ENCODE data around the gene UBA5.

UBA5 gene

GRCh38 chr3:132622148-132622547 is 38.0 kb upstream of the UBA5 start:
- Histone ChIP-seq H3K18ac (ENCODE audit: low read length) (no peak overlapping the region), H3K79me2 (ENCODE audit: control insufficient read depth, insufficient read depth, low read length, poor library complexity) (no peaks in the 10 kb centered on the region), H3K4me2 (ENCODE audit: low read length) (no peak overlapping the region), H2BK5ac (ENCODE audit: low read depth, low read length, poor library complexity) (no peak overlapping the region), H3K36me3 (ENCODE audit: control insufficient read depth in 1 of 2, insufficient read depth in 2 of 2, low read length in 2 of 2) (no peaks in the 10 kb centered on the region), H4K12ac (ENCODE audit: low read depth, low read length) (no peak overlapping the region), H4K91ac (ENCODE audit: low read depth, low read length) (no peak overlapping the region), H3K27ac (ENCODE audit: low read depth, low read length) (no peak overlapping the region), H3K9me3 (ENCODE audit: insufficient read depth, low read depth, low read length) (no peaks in the 10 kb centered on the region), H3K9ac (ENCODE audit: low read length) (no peak overlapping the region), H2BK12ac (ENCODE audit: low read length) (no peak overlapping the region), H2BK120ac (ENCODE audit: insufficient read depth, low read length, poor library complexity) (no peak overlapping the region), H3K4me3 (ENCODE audit: low read depth, low read length) (no peak overlapping the region), H3K79me1 (ENCODE audit: low read length) (peaks cover 3% of the 10 kb centered on the region), H3K23ac (ENCODE audit: low read length) (no peak overlapping the region), H2AK5ac (ENCODE audit: low read length) (no peak overlapping the region), H3K4me1 (ENCODE audit: control insufficient read depth in 1 of 2, insufficient read depth in 2 of 2, low read length in 2 of 2) (peaks cover 0 to 2% of the 10 kb centered on the region in 2 experiments), H3K14ac (ENCODE audit: low read length) (no peak overlapping the region), H2AFZ (ENCODE audit: insufficient read depth, low read length, poor library complexity) (no peak overlapping the region), H4K8ac (ENCODE audit: low read depth, low read length) (no peak overlapping the region), H3K27me3 (ENCODE audit: insufficient read depth, low read length) (no peaks in the 10 kb centered on the region), H3K4ac (ENCODE audit: low read depth, low read length) (no peak overlapping the region)
- WGBS (ENCODE audit: extremely low coverage, insufficient coverage, insufficient read length): no CpG with 5 or more reads among the region's 1 CpG
- no peak for DNase-seq

GRCh38 chr3:132622761-132623160 is 37.4 kb upstream of the UBA5 start:
- Histone ChIP-seq H3K4ac (ENCODE audit: low read depth, low read length) (no peak overlapping the region), H2AK5ac (ENCODE audit: low read length) (no peak overlapping the region), H3K27me3 (ENCODE audit: insufficient read depth, low read length) (no peaks in the 10 kb centered on the region), H2AFZ (ENCODE audit: insufficient read depth, low read length, poor library complexity) (no peak overlapping the region), H3K14ac (ENCODE audit: low read length) (no peak overlapping the region), H2BK12ac (ENCODE audit: low read length) (no peak overlapping the region), H3K4me2 (ENCODE audit: low read length) (no peak overlapping the region), H3K23ac (ENCODE audit: low read length) (no peak overlapping the region), H3K9me3 (ENCODE audit: insufficient read depth, low read depth, low read length) (no peaks in the 10 kb centered on the region), H2BK5ac (ENCODE audit: low read depth, low read length, poor library complexity) (no peak overlapping the region), H3K36me3 (ENCODE audit: control insufficient read depth in 1 of 2, insufficient read depth in 2 of 2, low read length in 2 of 2) (no peaks in the 10 kb centered on the region), H2BK120ac (ENCODE audit: insufficient read depth, low read length, poor library complexity) (no peak overlapping the region), H3K27ac (ENCODE audit: low read depth, low read length) (no peak overlapping the region), H3K9ac (ENCODE audit: low read length) (no peak overlapping the region), H3K4me1 (ENCODE audit: control insufficient read depth in 1 of 2, insufficient read depth in 2 of 2, low read length in 2 of 2) (peaks cover 0 to 2% of the 10 kb centered on the region in 2 experiments), H3K79me2 (ENCODE audit: control insufficient read depth, insufficient read depth, low read length, poor library complexity) (no peaks in the 10 kb centered on the region), H3K18ac (ENCODE audit: low read length) (no peak overlapping the region), H3K4me3 (ENCODE audit: low read depth, low read length) (no peak overlapping the region), H4K12ac (ENCODE audit: low read depth, low read length) (no peak overlapping the region), H4K91ac (ENCODE audit: low read depth, low read length) (no peak overlapping the region), H4K8ac (ENCODE audit: low read depth, low read length) (no peak overlapping the region), H3K79me1 (ENCODE audit: low read length) (peaks cover 3% of the 10 kb centered on the region)
- WGBS (ENCODE audit: extremely low coverage, insufficient coverage, insufficient read length): no CpG with 5 or more reads among the region's 1 CpG
- DNase-seq: no peak

- no CpG with 5 or more reads among the region's 1 CpG for WGBS (ENCODE audit: extremely low coverage, insufficient coverage, insufficient read length)
- Histone ChIP-seq H4K91ac (ENCODE audit: low read depth, low read length) (no peak overlapping the region), H3K23ac (ENCODE audit: low read length) (no peak overlapping the region), H3K36me3 (ENCODE audit: control insufficient read depth in 1 of 2, insufficient read depth in 2 of 2, low read length in 2 of 2) (no peaks in the 10 kb centered on the region), H4K12ac (ENCODE audit: low read depth, low read length) (no peak overlapping the region), H2BK120ac (ENCODE audit: insufficient read depth, low read length, poor library complexity) (no peak overlapping the region), H3K9ac (ENCODE audit: low read length) (no peak overlapping the region), H3K4ac (ENCODE audit: low read depth, low read length) (no peak overlapping the region), H3K9me3 (ENCODE audit: insufficient read depth, low read depth, low read length) (no peaks in the 10 kb centered on the region), H3K4me1 (ENCODE audit: control insufficient read depth in 1 of 2, insufficient read depth in 2 of 2, low read length in 2 of 2) (peaks cover 0 to 2% of the 10 kb centered on the region in 2 experiments), H2AFZ (ENCODE audit: insufficient read depth, low read length, poor library complexity) (no peak overlapping the region), H3K27me3 (ENCODE audit: insufficient read depth, low read length) (no peaks in the 10 kb centered on the region), H3K79me1 (ENCODE audit: low read length) (peaks cover 3% of the 10 kb centered on the region), H3K27ac (ENCODE audit: low read depth, low read length) (no peak overlapping the region), H4K8ac (ENCODE audit: low read depth, low read length) (no peak overlapping the region), H3K4me3 (ENCODE audit: low read depth, low read length) (no peak overlapping the region), H2AK5ac (ENCODE audit: low read length) (no peak overlapping the region), H2BK12ac (ENCODE audit: low read length) (no peak overlapping the region), H3K4me2 (ENCODE audit: low read length) (no peak overlapping the region), H3K18ac (ENCODE audit: low read length) (no peak overlapping the region), H3K79me2 (ENCODE audit: control insufficient read depth, insufficient read depth, low read length, poor library complexity) (no peaks in the 10 kb centered on the region), H2BK5ac (ENCODE audit: low read depth, low read length, poor library complexity) (no peak overlapping the region), H3K14ac (ENCODE audit: low read length) (no peak overlapping the region)
- no peak for DNase-seq
Observed at GRCh38 chr3:132623646-132624045, 36.5 kb upstream of the UBA5 start.

- no peak overlapping the region for H3K9ac ChIP-seq (ENCODE audit: low read length)
- no peak overlapping the region for H3K18ac ChIP-seq (ENCODE audit: low read length)
- peaks cover 0 to 2% of the 10 kb centered on the region in 2 experiments for H3K4me1 ChIP-seq (ENCODE audit: control insufficient read depth in 1 of 2, insufficient read depth in 2 of 2, low read length in 2 of 2)
- H3K4me2 ChIP-seq (ENCODE audit: low read length): no peak overlapping the region
- H4K91ac ChIP-seq (ENCODE audit: low read depth, low read length): no peak overlapping the region
- WGBS (ENCODE audit: extremely low coverage, insufficient coverage, insufficient read length): no CpG with 5 or more reads among the region's 7 CpGs
- H3K14ac ChIP-seq (ENCODE audit: low read length): no peak overlapping the region
- no peaks in the 10 kb centered on the region for H3K36me3 ChIP-seq (ENCODE audit: control insufficient read depth in 1 of 2, insufficient read depth in 2 of 2, low read length in 2 of 2)
- peak overlapping the region; percentile 49 for H2BK5ac ChIP-seq (ENCODE audit: low read depth, low read length, poor library complexity)
- no peak overlapping the region for H3K4me3 ChIP-seq (ENCODE audit: low read depth, low read length)
- H2BK120ac ChIP-seq (ENCODE audit: insufficient read depth, low read length, poor library complexity): no peak overlapping the region
- no peaks in the 10 kb centered on the region for H3K27me3 ChIP-seq (ENCODE audit: insufficient read depth, low read length)
- H4K12ac ChIP-seq (ENCODE audit: low read depth, low read length): no peak overlapping the region
- H3K79me2 ChIP-seq (ENCODE audit: control insufficient read depth, insufficient read depth, low read length, poor library complexity): no peaks in the 10 kb centered on the region
- H3K79me1 ChIP-seq (ENCODE audit: low read length): peaks cover 3% of the 10 kb centered on the region
- peak; percentile 38 to 80 for DNase-seq
- H3K23ac ChIP-seq (ENCODE audit: low read length): no peak overlapping the region
- H2BK12ac ChIP-seq (ENCODE audit: low read length): no peak overlapping the region
- no peak overlapping the region for H2AK5ac ChIP-seq (ENCODE audit: low read length)
- H3K4ac ChIP-seq (ENCODE audit: low read depth, low read length): no peak overlapping the region
- H3K9me3 ChIP-seq (ENCODE audit: insufficient read depth, low read depth, low read length): no peaks in the 10 kb centered on the region
- no peak overlapping the region for H2AFZ ChIP-seq (ENCODE audit: insufficient read depth, low read length, poor library complexity)
- no peak overlapping the region for H4K8ac ChIP-seq (ENCODE audit: low read depth, low read length)
- no peak overlapping the region for H3K27ac ChIP-seq (ENCODE audit: low read depth, low read length)
Observed at GRCh38 chr3:132624790-132625189, 35.3 kb upstream of the UBA5 start.
